H1 (cell line): ENCODE measurements around the gene STK16. TPM values are rescaled to one million over a fixed set of nuclear protein-coding genes. Genes with fewer than 3 reads are reported as not detected.
A peak's percentile ranks its signal among the peaks of the same experiment; 100 is the strongest.

Experiments used
- CTCF ChIA-PET: fragments of 300-600 bp; sonication (Branson Sonifier 250); formaldehyde crosslinking; loops from one replicate; lab custom pipeline; 2021; ENCODE audit not compliant: partially characterized antibody; lab: Charles Lee
- POLR2A ChIA-PET: fragments of 300-600 bp; sonication (Branson Sonifier 250); formaldehyde crosslinking; loops from one replicate; lab custom pipeline; 2021; ENCODE audit warnings: inconsistent platforms; ENCODE audit not compliant: partially characterized antibody; lab: Charles Lee
- DNase-seq, 2 experiments: peaks; one replicate each; pipeline versions ENCODE4 v3.0.0 to v3.0.0-alpha.2; 2010 to 2022; ENCODE audit warnings: low spot score in 2 of 2, low read depth in 1 of 2, mixed read lengths in 1 of 2
- FAIRE-seq: peaks from 2 replicates; lab custom pipeline; 2011; peaks lifted over from hg19 to GRCh38; lab: Jason Lieb, UNC
- H2AFZ ChIP-seq: 2 replicates; pipeline ENCODE4 v1.8.1; 2012; ENCODE audit warnings: low read length, inconsistent platforms
- H2AK5ac ChIP-seq: 2 replicates; pipeline ENCODE4 v1.6.1; 2013; ENCODE audit warnings: low read depth, low read length
- H2BK120ac ChIP-seq: replicated peaks from 2 replicates; pipeline ENCODE3; 2013; ENCODE audit warnings: low read depth, low read length, inconsistent platforms
- H2BK12ac ChIP-seq: 2 replicates; pipeline ENCODE4 v1.6.1; 2013; ENCODE audit warnings: low read depth, low read length
- H2BK15ac ChIP-seq: 2 replicates; pipeline ENCODE4 v1.6.1; 2013; ENCODE audit warnings: low read length
- H2BK20ac ChIP-seq: 2 replicates; pipeline ENCODE4 v1.6.1; 2013; ENCODE audit warnings: low read length
- H2BK5ac ChIP-seq: 2 replicates; pipeline ENCODE4 v1.6.1; 2013; ENCODE audit warnings: low read depth, low read length
- H3K14ac ChIP-seq: 2 replicates; pipeline ENCODE4 v1.6.1; 2013; ENCODE audit warnings: inconsistent platforms; ENCODE audit not compliant: insufficient read length
- H3K18ac ChIP-seq: 2 replicates; pipeline ENCODE4 v1.6.1; 2013; ENCODE audit warnings: low read length; ENCODE audit errors: extremely low read depth
- H3K23ac ChIP-seq: 2 replicates; pipeline ENCODE4 v1.6.1; 2013; ENCODE audit warnings: inconsistent platforms; ENCODE audit not compliant: insufficient read length
- H3K23me2 ChIP-seq: 2 replicates; pipeline ENCODE4 v1.6.1; 2013; ENCODE audit warnings: low read depth, low read length
- H3K27ac ChIP-seq: 2 replicates; pipeline ENCODE4 v1.6.1; 2011; ENCODE audit warnings: low read depth, low read length, inconsistent platforms
- H3K27me3 ChIP-seq, 4 experiments: replicated peaks in 1 of 4; 1 replicate in 1 of 4; 2 replicates in 3 of 4; pipeline versions ENCODE4 v1.6.1 to v1.8.1; 2011 to 2013; ENCODE audit warnings: low read length in 3 of 4, mild to moderate bottlenecking in 3 of 4, inconsistent platforms in 2 of 4, mixed read lengths in 2 of 4, moderate library complexity in 1 of 4; ENCODE audit not compliant: control insufficient read depth in 3 of 4, insufficient read depth in 3 of 4; ENCODE audit errors: extremely low read depth in 1 of 4
- H3K36me3 ChIP-seq, 4 experiments: 2 replicates each; pipeline versions ENCODE4 v1.6.1 to v1.8.1; 2011 to 2013; ENCODE audit warnings: mild to moderate bottlenecking in 4 of 4, low read length in 3 of 4, moderate library complexity in 2 of 4, control low read depth in 1 of 4, inconsistent platforms in 1 of 4; ENCODE audit not compliant: insufficient read depth in 4 of 4, control insufficient read depth in 2 of 4
- H3K4ac ChIP-seq: replicated peaks from 2 replicates; pipeline ENCODE3; 2013; ENCODE audit warnings: low read length, low read depth, mixed read lengths, inconsistent platforms; ENCODE audit not compliant: insufficient read length
- H3K4me1 ChIP-seq, 4 experiments: replicated peaks in 1 of 4; 1 replicate in 1 of 4; 2 replicates in 3 of 4; pipeline versions ENCODE4 v1.6.1 to v1.8.1; 2011 to 2013; ENCODE audit warnings: low read length in 3 of 4, inconsistent platforms in 2 of 4, mixed read lengths in 1 of 4; ENCODE audit not compliant: insufficient read depth in 4 of 4, control insufficient read depth in 3 of 4
- H3K4me2 ChIP-seq, 2 experiments: 2 replicates each; pipeline versions ENCODE4 v1.6.1 to v1.8.1; 2011 to 2013; ENCODE audit warnings: low read depth in 2 of 2, low read length in 2 of 2, control low read depth in 1 of 2, inconsistent platforms in 1 of 2, mild to moderate bottlenecking in 1 of 2; ENCODE audit not compliant: insufficient read depth in 1 of 2
- H3K4me3 ChIP-seq, 4 experiments: fragments of 200-600, 300-600 bp in 1 of 4; sonication (generic), shearing (Covaris generic), sonication (Bioruptor Twin) in 1 of 4; 2 replicates each; pipeline versions ENCODE4 v1.5.1 to v1.8.1; 2011 to 2016; ENCODE audit warnings: low read length in 4 of 4, low read depth in 3 of 4, control low read depth in 2 of 4, inconsistent platforms in 2 of 4, mild to moderate bottlenecking in 2 of 4, mixed read lengths in 1 of 4, moderate library complexity in 1 of 4; ENCODE audit not compliant: insufficient read depth in 2 of 4; ENCODE audit errors: extremely low read depth in 1 of 4
- H3K56ac ChIP-seq: replicated peaks from 2 replicates; pipeline ENCODE3; 2013; ENCODE audit warnings: low read depth, mild to moderate bottlenecking, mixed read lengths, low read length, inconsistent platforms; ENCODE audit not compliant: insufficient read length
- H3K79me1 ChIP-seq: 2 replicates; pipeline ENCODE4 v1.6.1; 2013; ENCODE audit warnings: low read depth, low read length, control low read depth
- H3K79me2 ChIP-seq, 2 experiments: 2 replicates each; pipeline versions ENCODE4 v1.6.1 to v1.8.1; 2012 to 2013; ENCODE audit warnings: low read length in 2 of 2, mild to moderate bottlenecking in 2 of 2, inconsistent platforms in 1 of 2; ENCODE audit not compliant: insufficient read depth in 2 of 2, control insufficient read depth in 1 of 2
- H3K9ac ChIP-seq, 4 experiments: replicated peaks in 1 of 4; 1 replicate in 1 of 4; 2 replicates in 3 of 4; pipeline versions ENCODE4 v1.6.1 to v1.8.1; 2011 to 2013; ENCODE audit warnings: low read depth in 3 of 4, low read length in 3 of 4, control low read depth in 2 of 4, mild to moderate bottlenecking in 2 of 4, moderate library complexity in 2 of 4, inconsistent platforms in 1 of 4; ENCODE audit errors: extremely low read depth in 1 of 4
- H3K9me3 ChIP-seq, 2 experiments: 2 replicates each; pipeline versions ENCODE4 v1.6.1 to v1.8.1; 2012 to 2013; ENCODE audit warnings: mild to moderate bottlenecking in 2 of 2, moderate library complexity in 2 of 2, control low read depth in 1 of 2, inconsistent platforms in 1 of 2, low read depth in 1 of 2, low read length in 1 of 2, mixed read lengths in 1 of 2; ENCODE audit not compliant: insufficient read depth in 2 of 2
- H4K20me1 ChIP-seq, 2 experiments: replicated peaks in 1 of 2; 2 replicates each; pipeline versions ENCODE3 to v1.8.1; 2011 to 2013; ENCODE audit warnings: inconsistent platforms in 2 of 2, low read length in 2 of 2, mild to moderate bottlenecking in 1 of 2; ENCODE audit not compliant: insufficient read depth in 2 of 2, control insufficient read depth in 1 of 2
- H4K5ac ChIP-seq: 2 replicates; pipeline ENCODE4 v1.6.1; 2013; ENCODE audit warnings: low read length, low read depth, mixed read lengths, inconsistent platforms; ENCODE audit not compliant: insufficient read length
- H4K8ac ChIP-seq: 2 replicates; pipeline ENCODE4 v1.8.0; 2013; ENCODE audit warnings: mild to moderate bottlenecking, moderate library complexity, low read length, inconsistent platforms; ENCODE audit not compliant: insufficient read depth; ENCODE audit errors: extremely low read depth
- H4K91ac ChIP-seq: replicated peaks from 2 replicates; pipeline ENCODE3; 2013; ENCODE audit warnings: low read length, mixed read lengths, inconsistent platforms; ENCODE audit not compliant: insufficient read length
- BACH1 ChIP-seq: IDR thresholded peaks from 2 replicates; pipeline ENCODE4 v1.6.1; 2012; ENCODE audit warnings: low read length, improper control_type of control experiment
- KDM4A ChIP-seq: IDR thresholded peaks from one replicate; pipeline ENCODE4 v1.7.1; 2012; ENCODE audit warnings: low read depth, mild to moderate bottlenecking, moderate library complexity, low read length, inconsistent platforms; ENCODE audit not compliant: severe bottlenecking
- MAFK ChIP-seq: IDR thresholded peaks from 2 replicates; pipeline ENCODE4 v1.6.1; 2012; ENCODE audit warnings: low read depth, mild to moderate bottlenecking, improper control_type of control experiment, low read length
- WGBS, 2 experiments: shearing (Covaris generic) in 1 of 2; methylation state at CpG; one replicate each; pipeline versions ENCODE4 v1.1.6 to v1.1.7; 2013 to 2015; ENCODE audit warnings: low lambda C conversion rate in 2 of 2, mixed read lengths in 2 of 2, inconsistent platforms in 1 of 2, low coverage in 1 of 2, missing lambda C conversion rate in 1 of 2; ENCODE audit not compliant: insufficient replicate concordance in 2 of 2, insufficient coverage in 1 of 2, insufficient read length in 1 of 2; ENCODE audit errors: extremely low coverage in 1 of 2, missing lambda C conversion rate in 1 of 2; 5-methylcytosine and 5-hydroxymethylcytosine counted together
- polyA plus RNA-seq, 7 experiments: library from polyadenylated mRNA; depleted of rRNA in 3 of 7; stranded (reverse) in 5 of 7; unstranded in 2 of 7; fragments of >200 nt in 5 of 7; fragments of 200-250 nt in 2 of 7; gene quantifications; 1 replicate in 5 of 7; 2 replicates in 1 of 7; 4 replicates in 1 of 7; pipeline versions ENCODE4 v1.2.1 to v1.2.3, GENCODE V29; 2011 to 2013; ENCODE audit warnings: missing spikeins in 2 of 7, mixed read lengths in 2 of 7
- total RNA-seq: library from RNA; stranded (reverse); fragmentation: NEBNext Ultra II Directional; extraction: Animal tissue kit (Norgen Biotek cat#: 25700); gene quantifications from 2 replicates; pipeline ENCODE4 v1.2.1, GENCODE V29; 2021

STK16 gene
- total and polyA plus RNA-seq, 2 of the 8 experiments (the other 6 are each of a cell fraction or from before 2014, with no cell fraction given), result 21.3 to 51.4 TPM

DNA sequence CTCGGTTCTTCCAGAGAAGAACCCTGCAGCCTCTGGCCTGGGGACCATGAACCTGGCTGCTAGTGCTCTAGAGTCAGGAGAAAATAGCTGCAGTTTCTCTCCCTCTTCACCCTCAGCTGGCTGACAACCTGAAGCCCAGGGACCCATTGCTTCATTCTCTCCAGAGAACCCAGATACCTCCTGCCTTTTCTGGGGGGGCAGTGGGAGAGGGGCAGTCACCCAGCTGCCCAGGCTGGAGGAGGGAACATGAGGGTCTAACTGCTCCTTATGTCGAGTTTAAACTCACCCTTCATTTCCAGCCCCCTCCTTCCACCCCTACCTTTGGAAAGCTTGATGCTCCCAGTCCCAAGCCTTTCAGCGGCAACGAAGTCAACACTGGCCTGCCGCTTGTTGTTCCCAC, 46.3 kb upstream of the STK16 start:
- no peak overlapping the region for H2BK12ac ChIP-seq
- H2AK5ac ChIP-seq, result no peak overlapping the region
- no peaks in the 10 kb centered on the region; a peak in 1 of 4 replicates for H3K9me3 ChIP-seq
- no peak overlapping the region for H3K4me3 ChIP-seq
- H2BK20ac ChIP-seq, result no peak overlapping the region
- H3K79me1 ChIP-seq, result no peaks in the 10 kb centered on the region
- no peak for DNase-seq
- H3K27ac ChIP-seq, result no peak overlapping the region
- H4K91ac ChIP-seq, result no peak overlapping the region
- no peak for TF ChIP-seq BACH1
- no peak for TF ChIP-seq MAFK
- TF ChIP-seq KDM4A, result no peak
- H3K79me2 ChIP-seq, result no peaks in the 10 kb centered on the region
- no peak for FAIRE-seq
- H3K18ac ChIP-seq, result no peak overlapping the region
- no peaks in the 10 kb centered on the region for H4K20me1 ChIP-seq
- H3K4me1 ChIP-seq, result no peaks in the 10 kb centered on the region
- no peak overlapping the region for H4K8ac ChIP-seq
- no peak overlapping the region for H3K4ac ChIP-seq
- ChIA-PET POLR2A (interaction anchor here (1.2 to 1.3 kb wide), 2 partner anchors 18 to 31 kb away, joined by 3 to 4 read pairs; partner anchors contain the start of genes ANKZF1 and ATG9A), CTCF (interaction anchor here (0.6 to 3.5 kb wide), 4 partner anchors 19 to 173 kb away, joined by 3 to 9 read pairs (median 6); no protein-coding TSS in a partner anchor)
- no peak overlapping the region for H4K5ac ChIP-seq
- no peak overlapping the region for H3K23ac ChIP-seq
- H2BK15ac ChIP-seq, result no peak overlapping the region; the same call in 1 of the 2 replicates
- no peak overlapping the region for H3K56ac ChIP-seq
- no peaks in the 10 kb centered on the region for H3K36me3 ChIP-seq
- no peak overlapping the region for H2BK120ac ChIP-seq
- H3K23me2 ChIP-seq, result no peaks in the 10 kb centered on the region
- no peak overlapping the region for H3K14ac ChIP-seq
- 85% methylated on average over 5 of the region's 5 CpGs; no CpG with 5 or more reads in 1 of the 2 experiments for WGBS, 2 experiments
- H3K9ac ChIP-seq, result no peak overlapping the region; a peak in 1 of 7 replicates
- H3K4me2 ChIP-seq, result no peak overlapping the region
- H3K27me3 ChIP-seq, result no peaks in the 10 kb centered on the region
- H2AFZ ChIP-seq, result peak overlapping the region; percentile 5; the same call in 1 of the 2 replicates
- no peak overlapping the region for H2BK5ac ChIP-seq
